ENCODE results near the gene SMCO2. TPM values are rescaled to one million over a fixed set of nuclear protein-coding genes. Genes with fewer than 3 reads are reported as not detected.
A peak's percentile ranks its signal among the peaks of the same experiment; 100 is the strongest.

The SMCO2 gene
- total RNA-seq, 2 experiments from 2014 or later, result 0.89 to 0.91 TPM

DNA sequence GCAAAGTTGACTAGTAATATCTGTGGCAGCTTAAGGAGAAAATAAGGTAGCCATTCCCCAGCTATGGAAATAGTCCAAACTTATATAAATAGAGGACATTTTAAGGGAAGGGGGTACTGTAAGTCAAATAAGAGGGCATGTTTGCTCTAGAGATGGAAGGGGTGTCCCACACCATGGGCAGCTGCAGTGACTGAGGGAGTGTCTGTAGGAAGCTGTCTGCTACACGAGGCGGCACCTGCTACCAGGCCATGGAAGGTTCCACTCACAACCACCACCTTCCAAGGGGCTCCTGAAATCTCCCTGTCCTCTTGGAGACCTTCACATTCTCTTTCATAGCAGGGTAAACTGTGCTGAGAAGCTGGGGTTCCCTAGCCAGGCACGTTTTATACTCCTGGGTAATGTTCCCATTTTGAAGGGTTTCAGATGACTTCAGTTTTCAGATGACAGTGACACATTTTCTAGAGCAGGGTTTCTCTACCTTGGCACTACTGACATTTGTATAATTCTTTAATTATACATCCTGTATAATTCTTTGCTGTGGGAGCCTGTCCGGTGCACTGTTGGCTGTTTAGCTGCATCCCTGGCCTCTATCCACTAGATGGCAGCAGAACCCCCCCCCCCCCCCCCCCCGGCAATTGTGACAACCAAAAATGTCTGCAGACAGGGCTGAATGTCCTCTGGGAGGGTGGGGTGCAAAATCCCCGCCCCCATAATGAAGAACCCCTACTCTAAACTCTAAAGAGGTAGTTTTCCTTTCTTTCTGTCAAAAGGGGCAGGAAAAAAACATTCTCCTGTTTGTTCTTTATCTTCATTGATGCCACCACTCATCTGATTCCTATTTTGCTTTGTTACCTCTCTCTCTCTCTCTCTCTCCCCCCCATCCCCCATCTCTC, 11.6 kb upstream of the SMCO2 start:
- Mint-ChIP-seq H3K27ac (no peak overlapping the region), H3K4me3 (no peak overlapping the region)

DNA sequence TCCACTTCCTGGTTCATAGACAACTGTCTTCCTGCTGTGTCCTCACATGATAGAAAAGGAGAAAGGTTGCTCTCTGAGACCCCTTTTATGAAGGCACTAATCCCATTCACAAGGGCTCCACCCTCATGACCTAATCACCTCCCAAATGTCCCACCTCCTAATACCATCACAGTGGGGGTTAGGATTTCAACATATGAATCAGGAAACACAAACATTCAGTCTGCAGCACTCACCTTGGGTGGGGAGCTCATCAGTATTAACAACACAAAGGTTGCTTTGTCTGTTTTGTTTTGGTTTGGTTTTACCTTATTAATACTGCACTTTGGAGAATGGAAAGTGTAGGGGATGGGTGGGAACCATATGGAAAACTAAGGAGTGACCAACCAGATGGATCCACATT, 10.5 kb upstream of the SMCO2 start:
- ATAC-seq (no peak), DNase-seq (no peak)
- H3K9me3 Mint-ChIP-seq (ENCODE audit: low read depth), result no peaks in the 10 kb centered on the region
- H3K27ac Mint-ChIP-seq, result no peak overlapping the region
- peaks cover 29% of the 10 kb centered on the region for H3K27me3 Mint-ChIP-seq
- H3K4me1 Mint-ChIP-seq, result peaks cover 25% of the 10 kb centered on the region
- H3K4me3 Mint-ChIP-seq, result no peak overlapping the region
- peaks cover 14% of the 10 kb centered on the region for H3K36me3 Mint-ChIP-seq
- CTCF ChIA-PET, result interaction anchor here (0.7 to 1.3 kb wide), 3 partner anchors 12 to 120 kb away, joined by 3 to 4 read pairs (median 3); no protein-coding TSS in a partner anchor

More for the DNA sequence above, 11.6 kb upstream of the SMCO2 start:
- peaks cover 26% of the 10 kb centered on the region for H3K27me3 Mint-ChIP-seq
- CTCF ChIA-PET, result interaction anchor here (0.6 to 2.3 kb wide), 13 partner anchors 9 to 265 kb away, joined by 3 to 7 read pairs (median 4); no protein-coding TSS in a partner anchor
- peak; percentile 51 for ATAC-seq
- peaks cover 26% of the 10 kb centered on the region for H3K4me1 Mint-ChIP-seq
- no peak for DNase-seq
- H3K36me3 Mint-ChIP-seq, result peaks cover 12% of the 10 kb centered on the region
- no peaks in the 10 kb centered on the region for H3K9me3 Mint-ChIP-seq (ENCODE audit: low read depth)

DNA sequence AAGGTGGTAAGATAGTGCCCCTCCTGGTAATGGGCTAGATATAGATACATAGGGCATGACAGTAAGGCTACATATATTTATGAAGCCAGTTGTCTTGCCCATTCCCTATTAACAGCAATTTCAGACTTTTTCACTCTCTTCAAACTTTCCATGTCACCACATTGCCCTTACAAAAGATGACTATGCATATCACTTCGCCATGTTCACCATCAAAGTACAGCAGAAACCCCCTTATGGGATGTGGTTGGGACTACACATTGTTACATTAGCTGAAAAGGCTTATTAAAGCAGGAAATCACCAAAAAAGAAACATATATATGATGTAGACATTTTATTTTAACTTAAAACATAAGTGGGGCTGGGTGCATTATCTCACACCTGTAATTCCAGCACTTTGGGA, 9.8 kb upstream of the SMCO2 start:
- H3K27me3 Mint-ChIP-seq, result peaks cover 34% of the 10 kb centered on the region
- DNase-seq (no peak), ATAC-seq (no peak)
- no peaks in the 10 kb centered on the region for H3K9me3 Mint-ChIP-seq (ENCODE audit: low read depth)
- CTCF ChIA-PET, result interaction anchor here (0.8 to 1.2 kb wide), 2 partner anchors 18 to 51 kb away, joined by 3 to 5 read pairs; no protein-coding TSS in a partner anchor
- H3K36me3 Mint-ChIP-seq, result peaks cover 8% of the 10 kb centered on the region
- peaks cover 17% of the 10 kb centered on the region for H3K4me1 Mint-ChIP-seq
- no peak overlapping the region for H3K4me3 Mint-ChIP-seq
- H3K27ac Mint-ChIP-seq, result no peak overlapping the region

DNA sequence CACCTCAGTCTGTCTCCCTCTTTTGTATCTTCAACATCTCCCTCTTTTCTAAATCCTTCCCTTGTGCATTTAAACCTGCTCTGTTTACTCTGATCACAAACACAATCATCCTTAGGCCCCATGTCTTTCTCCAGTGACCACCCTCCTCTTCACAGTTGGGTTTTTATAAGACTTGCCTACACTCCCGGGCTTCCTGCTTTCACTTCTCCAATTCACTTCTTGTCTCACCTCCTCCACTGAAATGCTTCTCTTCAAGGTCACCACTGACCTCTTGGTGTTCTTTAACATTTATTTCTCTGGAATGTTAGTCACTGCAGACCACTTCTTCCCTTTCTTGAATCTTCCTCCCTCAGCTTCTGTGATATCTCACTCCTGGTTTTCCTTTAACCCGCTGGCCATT, 8.7 kb upstream of the SMCO2 start:
- peaks cover 15% of the 10 kb centered on the region for H3K4me1 Mint-ChIP-seq
- CTCF ChIA-PET, result no interaction called here
- H3K27me3 Mint-ChIP-seq, result peaks cover 34% of the 10 kb centered on the region
- H3K9me3 Mint-ChIP-seq (ENCODE audit: low read depth), result no peaks in the 10 kb centered on the region
- no peak overlapping the region for H3K4me3 Mint-ChIP-seq
- no peak for DNase-seq
- H3K36me3 Mint-ChIP-seq, result peaks cover 8% of the 10 kb centered on the region
- no peak for ATAC-seq
- H3K27ac Mint-ChIP-seq, result no peak overlapping the region

DNA sequence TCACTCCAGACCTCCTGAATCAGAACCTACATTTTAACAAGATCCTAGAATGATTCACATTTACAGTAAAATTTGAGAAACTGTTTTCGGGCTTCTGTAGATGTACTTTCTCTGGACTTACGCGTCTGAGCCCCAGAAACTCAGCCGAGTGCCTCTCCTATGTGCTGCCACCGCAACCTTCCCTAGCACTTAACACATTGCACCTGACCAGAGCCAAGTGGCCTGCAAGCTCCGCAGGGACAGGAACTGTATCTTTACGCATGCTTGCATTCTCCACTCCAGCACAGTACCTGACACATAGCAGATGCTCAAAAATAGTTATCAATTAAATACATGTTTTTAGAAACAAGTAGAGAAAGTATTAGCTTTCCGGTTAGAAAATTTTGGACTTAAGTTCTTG, 1.2 kb downstream of the SMCO2 start:
- ATAC-seq, result no peak
- Mint-ChIP-seq H3K36me3 (peaks cover 3% of the 10 kb centered on the region), H3K4me1 (no peaks in the 10 kb centered on the region), H3K4me3 (no peak overlapping the region), H3K27me3 (peaks cover 29% of the 10 kb centered on the region), H3K9me3 (ENCODE audit: low read depth) (no peaks in the 10 kb centered on the region), H3K27ac (no peak overlapping the region)
- DNase-seq, result no peak
- CTCF ChIA-PET, result no interaction called here

DNA sequence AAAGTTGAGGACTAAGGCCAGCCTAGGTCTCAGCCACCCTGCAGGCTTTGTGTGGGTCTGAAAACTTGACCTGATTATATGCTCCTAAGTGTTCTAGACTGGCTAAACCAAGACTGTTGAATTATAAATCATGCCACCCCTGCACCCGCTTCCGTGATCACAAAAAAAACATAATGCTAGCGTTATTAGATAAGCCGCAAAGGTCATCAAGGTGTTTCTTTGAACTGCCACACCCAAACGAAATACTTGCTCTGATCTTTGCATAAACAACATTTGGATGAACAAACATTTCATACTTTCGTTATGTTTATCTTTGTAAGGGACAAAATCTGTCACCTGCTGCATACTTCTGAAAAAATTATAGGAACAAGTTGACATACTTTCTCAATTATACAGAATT, 2.5 kb downstream of the SMCO2 start:
- H3K27me3 Mint-ChIP-seq, result peaks cover 32% of the 10 kb centered on the region
- no peaks in the 10 kb centered on the region for H3K9me3 Mint-ChIP-seq (ENCODE audit: low read depth)
- ATAC-seq (no peak), DNase-seq (no peak)
- H3K4me3 Mint-ChIP-seq, result no peak overlapping the region
- no peak overlapping the region for H3K27ac Mint-ChIP-seq
- CTCF ChIA-PET, result no interaction called here
- H3K4me1 Mint-ChIP-seq, result no peaks in the 10 kb centered on the region
- H3K36me3 Mint-ChIP-seq, result peaks cover 3% of the 10 kb centered on the region

DNA sequence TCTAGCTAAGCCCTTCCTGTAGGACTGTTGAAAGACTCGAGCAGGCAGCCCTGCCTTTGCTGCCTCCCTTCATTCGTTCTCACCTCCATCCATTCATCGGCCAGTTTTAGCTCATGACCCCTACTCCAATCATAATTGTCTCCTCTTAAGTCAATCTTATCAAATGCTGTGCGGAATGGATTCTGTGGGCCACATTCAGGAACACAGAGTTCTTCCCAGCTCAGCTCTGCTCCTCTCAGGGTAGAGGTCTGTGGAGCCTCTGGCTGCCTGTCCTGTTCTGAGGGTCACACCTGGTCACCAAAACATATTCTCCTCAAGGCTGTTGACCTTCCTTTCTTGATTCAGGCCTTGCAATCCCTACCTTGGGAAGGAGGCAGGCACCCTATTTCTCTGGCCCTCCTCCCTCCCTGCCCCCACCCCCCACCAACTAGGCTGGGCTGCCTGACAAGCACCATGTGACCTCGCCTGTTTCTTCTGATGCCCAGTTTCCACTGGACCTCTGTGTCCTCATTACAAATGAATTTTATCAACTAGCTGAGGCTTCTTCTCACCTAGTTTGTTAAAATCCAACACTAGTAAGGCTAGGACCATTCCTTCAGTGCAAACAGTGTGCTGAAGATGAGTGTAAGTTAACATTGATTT, 3.5 kb downstream of the SMCO2 start:
- CTCF ChIA-PET, result interaction anchor here (0.6 kb wide), 1 partner anchor 10 kb away, joined by 3 read pairs; no protein-coding TSS in a partner anchor
- Mint-ChIP-seq H3K4me1 (no peaks in the 10 kb centered on the region), H3K27me3 (peaks cover 33% of the 10 kb centered on the region), H3K27ac (no peak overlapping the region), H3K4me3 (no peak overlapping the region), H3K9me3 (ENCODE audit: low read depth) (no peaks in the 10 kb centered on the region), H3K36me3 (peaks cover 3% of the 10 kb centered on the region)
- ATAC-seq, result no peak
- no peak for DNase-seq

DNA sequence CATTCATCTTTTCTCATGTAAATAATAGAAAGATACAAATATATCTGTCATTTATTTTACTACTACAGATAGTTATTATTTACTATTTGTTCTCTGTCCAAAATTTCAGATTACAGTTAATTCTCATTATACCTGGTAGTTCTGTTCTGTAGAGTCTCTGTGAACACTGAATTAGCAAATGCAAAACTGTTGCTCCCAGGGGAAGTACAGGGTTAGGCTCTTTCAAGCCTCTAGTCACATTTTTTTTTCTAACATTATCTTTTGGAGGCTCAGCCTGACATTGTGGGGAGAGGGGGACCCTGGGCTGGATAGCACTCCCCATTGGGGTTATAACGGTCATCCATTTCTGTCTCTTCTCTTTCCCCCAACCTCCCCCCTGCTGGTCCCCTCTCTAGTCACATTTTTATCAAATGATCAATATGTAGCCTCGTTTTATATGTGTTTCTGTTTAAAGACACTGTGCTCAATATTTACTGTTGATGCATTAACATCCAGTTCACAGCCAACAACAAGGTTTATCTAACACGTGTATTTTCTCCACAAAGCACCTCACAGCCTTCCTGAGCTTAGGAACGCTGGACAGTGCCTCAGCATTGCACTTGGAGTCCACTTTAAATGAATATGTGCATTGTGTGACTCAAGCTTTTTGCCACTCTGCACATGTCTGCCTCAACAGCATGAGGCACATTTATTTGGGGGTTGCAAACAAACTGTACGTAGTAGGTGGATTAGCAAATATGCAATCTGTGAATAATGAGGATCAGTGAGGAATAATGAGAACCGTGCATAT, 4.7 kb downstream of the SMCO2 start:
- H3K36me3 Mint-ChIP-seq, result peaks cover 7% of the 10 kb centered on the region
- peaks cover 33% of the 10 kb centered on the region for H3K27me3 Mint-ChIP-seq
- no peak overlapping the region for H3K4me3 Mint-ChIP-seq
- ATAC-seq (no peak), DNase-seq (no peak)
- no peak overlapping the region for H3K27ac Mint-ChIP-seq
- no peaks in the 10 kb centered on the region for H3K4me1 Mint-ChIP-seq
- CTCF ChIA-PET, result no interaction called here
- no peaks in the 10 kb centered on the region for H3K9me3 Mint-ChIP-seq (ENCODE audit: low read depth)

DNA sequence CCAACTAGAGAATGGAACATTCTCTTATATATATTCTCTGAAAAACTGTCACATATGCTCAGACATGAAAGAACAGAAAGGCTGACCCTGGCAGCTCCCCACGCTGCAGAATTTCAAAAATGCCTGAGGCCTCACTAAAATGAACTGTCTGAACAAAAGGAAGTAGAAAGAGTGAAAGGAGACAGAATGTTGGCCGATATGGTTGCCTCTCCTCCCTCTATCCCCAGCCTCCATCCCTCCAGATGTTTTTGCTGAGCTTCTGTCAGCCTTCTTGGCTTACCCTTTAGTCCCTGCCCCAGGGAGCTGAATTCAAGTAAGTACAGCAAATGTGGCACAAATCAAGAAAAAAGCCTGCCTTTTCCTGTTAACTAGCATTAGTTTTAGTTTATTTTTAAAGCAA, 6.9 kb downstream of the SMCO2 start:
- Mint-ChIP-seq H3K36me3 (peaks cover 3% of the 10 kb centered on the region), H3K27ac (no peak overlapping the region), H3K9me3 (ENCODE audit: low read depth) (no peaks in the 10 kb centered on the region), H3K4me1 (no peaks in the 10 kb centered on the region), H3K27me3 (peaks cover 34% of the 10 kb centered on the region), H3K4me3 (no peak overlapping the region)
- DNase-seq (no peak), ATAC-seq (no peak)
- CTCF ChIA-PET, result no interaction called here

DNA sequence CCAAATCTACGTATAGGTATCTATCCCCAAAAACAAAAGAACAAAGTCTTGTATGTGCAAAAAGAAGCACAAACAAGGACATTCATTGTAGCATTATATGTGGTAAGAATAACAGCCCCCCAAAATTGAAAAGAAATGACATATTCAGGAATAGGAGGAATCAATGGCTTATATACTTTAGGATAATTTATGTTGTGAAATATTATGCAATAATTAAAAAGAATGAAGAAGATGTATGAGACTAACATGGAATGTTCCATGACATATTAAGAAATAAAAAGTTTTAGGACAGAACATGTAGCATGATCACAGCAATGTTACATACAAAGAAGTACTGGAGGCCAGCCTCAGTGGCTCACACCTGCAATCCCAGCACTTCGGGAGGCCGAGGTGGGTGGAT, 9.1 kb downstream of the SMCO2 start:
- ATAC-seq (no peak), DNase-seq (no peak)
- no peak overlapping the region for H3K4me3 Mint-ChIP-seq
- peaks cover 14% of the 10 kb centered on the region for H3K4me1 Mint-ChIP-seq
- H3K27me3 Mint-ChIP-seq, result peaks cover 30% of the 10 kb centered on the region
- H3K36me3 Mint-ChIP-seq, result peaks cover 7% of the 10 kb centered on the region
- no peaks in the 10 kb centered on the region for H3K9me3 Mint-ChIP-seq (ENCODE audit: low read depth)
- CTCF ChIA-PET, result interaction anchor here (0.9 kb wide), 1 partner anchor 19 kb away, joined by 3 read pairs; no protein-coding TSS in a partner anchor
- no peak overlapping the region for H3K27ac Mint-ChIP-seq

DNA sequence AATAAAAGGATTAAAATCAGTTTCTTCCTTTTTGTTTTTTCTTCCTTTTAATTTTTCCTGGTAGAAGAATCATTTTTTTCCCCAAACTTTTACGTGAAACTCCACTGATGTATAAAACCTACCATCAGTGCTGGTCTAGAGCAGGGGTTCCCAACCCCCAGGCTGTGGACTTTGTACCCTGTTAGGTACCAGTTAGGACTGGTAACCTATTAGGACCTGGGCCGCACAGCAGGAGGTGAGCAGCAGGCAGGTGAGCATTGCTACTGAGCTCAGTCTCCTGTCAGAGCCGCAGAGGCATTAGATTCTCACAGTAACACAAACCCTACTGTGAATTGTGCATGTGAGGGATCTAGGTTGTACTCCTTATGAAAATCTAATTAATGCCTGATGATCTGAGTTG, 10.1 kb downstream of the SMCO2 start:
- H3K27ac Mint-ChIP-seq, result no peak overlapping the region
- no peak for DNase-seq
- H3K36me3 Mint-ChIP-seq, result peaks cover 7% of the 10 kb centered on the region
- H3K4me3 Mint-ChIP-seq, result no peak overlapping the region
- CTCF ChIA-PET, result no interaction called here
- ATAC-seq, result no peak
- no peaks in the 10 kb centered on the region for H3K9me3 Mint-ChIP-seq (ENCODE audit: low read depth)
- peaks cover 28% of the 10 kb centered on the region for H3K27me3 Mint-ChIP-seq
- H3K4me1 Mint-ChIP-seq, result peaks cover 23% of the 10 kb centered on the region

DNA sequence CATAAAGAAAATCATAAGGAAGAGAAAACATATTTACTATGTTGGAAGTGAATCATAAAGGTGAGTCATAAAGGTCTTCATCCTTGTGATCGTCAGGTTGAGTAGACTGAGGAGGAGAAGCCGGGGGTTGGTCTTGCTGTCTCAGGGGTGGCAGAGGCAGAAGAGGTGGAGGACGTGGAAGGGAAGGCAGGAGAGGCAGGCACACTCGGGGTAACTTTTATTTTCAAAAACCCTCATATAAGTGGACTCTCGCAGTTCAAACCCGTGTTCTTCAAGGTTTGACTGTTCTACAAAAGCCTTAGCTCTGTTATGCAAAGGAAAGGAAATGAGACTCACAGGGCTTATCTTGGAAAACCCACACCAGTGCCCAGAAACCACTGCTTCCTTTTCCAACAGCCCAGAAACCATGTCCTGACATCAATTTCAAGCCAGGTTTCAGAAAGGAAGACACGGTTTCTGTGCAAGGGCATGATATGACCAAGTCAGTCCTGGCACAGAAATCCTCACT, 14.0 kb downstream of the SMCO2 start:
- peaks cover 48% of the 10 kb centered on the region for H3K4me1 Mint-ChIP-seq
- ATAC-seq (peak; percentile 66), DNase-seq (peak; percentile 73)
- H3K9me3 Mint-ChIP-seq (ENCODE audit: low read depth), result no peaks in the 10 kb centered on the region
- peaks cover 12% of the 10 kb centered on the region for H3K36me3 Mint-ChIP-seq
- H3K27me3 Mint-ChIP-seq, result peaks cover 31% of the 10 kb centered on the region
- peak overlapping the region; percentile 77 for H3K27ac Mint-ChIP-seq
- H3K4me3 Mint-ChIP-seq, result peak overlapping the region; percentile 62
- CTCF ChIA-PET, result no interaction called here

DNA sequence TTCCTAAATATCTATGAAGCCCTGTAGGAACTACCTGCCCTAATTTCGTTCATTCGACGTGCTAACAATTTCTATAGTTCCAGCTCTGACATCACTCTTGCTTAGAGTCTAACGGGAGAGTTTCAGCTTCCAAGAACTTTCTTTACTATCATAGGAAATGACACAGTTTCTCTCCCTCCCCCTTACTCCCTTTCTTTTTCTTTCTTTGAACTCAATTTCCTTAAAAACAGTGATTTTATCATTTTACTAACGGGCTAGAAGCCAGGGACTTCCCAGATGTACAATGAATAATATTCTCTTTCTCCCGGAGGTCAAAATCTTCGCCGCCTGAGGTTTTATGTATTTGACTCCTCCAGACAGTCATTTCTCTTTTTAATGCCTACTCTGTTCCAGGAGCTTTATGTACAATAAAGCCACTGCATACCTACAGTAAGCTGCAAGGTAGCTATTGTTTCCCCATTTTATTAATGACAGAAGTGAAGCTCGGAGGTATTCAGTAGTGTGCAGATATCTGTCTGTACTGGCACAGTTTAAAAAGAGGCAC, 15.7 kb downstream of the SMCO2 start:
- DNase-seq, result no peak
- CTCF ChIA-PET, result interaction anchor here (1.0 kb wide), 1 partner anchor 94 kb away, joined by 3 read pairs; no protein-coding TSS in a partner anchor
- Mint-ChIP-seq H3K36me3 (peaks cover 16% of the 10 kb centered on the region), H3K27me3 (peaks cover 35% of the 10 kb centered on the region), H3K9me3 (ENCODE audit: low read depth) (no peaks in the 10 kb centered on the region), H3K4me3 (no peak overlapping the region), H3K27ac (no peak overlapping the region), H3K4me1 (peaks cover 48% of the 10 kb centered on the region)
- ATAC-seq, result no peak
